Endothelial cell of umbilical vein (primary cell): ENCODE measurements around the gene TMEM273. TPM values are rescaled to one million over a fixed set of nuclear protein-coding genes. Genes with fewer than 3 reads are reported as not detected.

Experiments
- BruUV-seq: library from RNA; stranded (reverse); fragments of 400-500 nt; replicated peaks from 2 replicates; lab custom pipeline; 2021; lab: Mats Ljungman, UMichigan
- CTCF ChIA-PET: fragments of 300-600, 350-600 bp; sonication (Branson Sonifier 250); formaldehyde crosslinking; loops from one replicate; lab custom pipeline; 2021; ENCODE audit warnings: antibody characterized with exemption, inconsistent platforms; lab: Charles Lee
- POLR2A ChIA-PET: fragments of 300-600, 350-600 bp; sonication (Branson Sonifier 250); formaldehyde crosslinking; loops from one replicate; lab custom pipeline; 2021; ENCODE audit warnings: antibody characterized with exemption, inconsistent platforms; lab: Charles Lee
- DNase-seq: peaks from one replicate; pipeline ENCODE4 v3.0.0-alpha.2; 2011; ENCODE audit warnings: low read depth, low spot score
- FAIRE-seq: peaks from 2 replicates; lab custom pipeline; 2011; peaks lifted over from hg19 to GRCh38; lab: Jason Lieb, UNC
- H2AFZ ChIP-seq: 2 replicates; pipeline ENCODE4 v1.6.0; 2012; ENCODE audit warnings: low read depth, low read length, control low read depth, inconsistent platforms
- H3K27ac ChIP-seq: 2 replicates; pipeline ENCODE4 v1.5.1; 2011; ENCODE audit warnings: low read depth, mild to moderate bottlenecking, control low read depth, low read length, moderate library complexity; ENCODE audit not compliant: insufficient read depth
- H3K27me3 ChIP-seq, 2 experiments: 2 replicates each; pipeline versions ENCODE4 v1.6.0 to v1.6.1; 2011; ENCODE audit warnings: low read length in 2 of 2, mixed read lengths in 1 of 2; ENCODE audit not compliant: control insufficient read depth in 2 of 2, insufficient read depth in 2 of 2
- H3K36me3 ChIP-seq, 2 experiments: 2 replicates in 1 of 2; 3 replicates in 1 of 2; pipeline ENCODE4 v1.5.1; 2011; ENCODE audit warnings: low read length in 2 of 2, mild to moderate bottlenecking in 1 of 2, moderate library complexity in 1 of 2; ENCODE audit not compliant: control insufficient read depth in 2 of 2, insufficient read depth in 2 of 2; ENCODE audit errors: extremely low read depth in 1 of 2
- H3K4me1 ChIP-seq: 3 replicates; pipeline ENCODE4 v1.5.1; 2011; ENCODE audit warnings: mild to moderate bottlenecking, low read length; ENCODE audit not compliant: control insufficient read depth, insufficient read depth; ENCODE audit errors: extremely low read depth
- H3K4me2 ChIP-seq: 2 replicates; pipeline ENCODE4 v1.6.1; 2011; ENCODE audit warnings: low read length, control low read depth, mixed read lengths; ENCODE audit not compliant: insufficient read depth
- H3K4me3 ChIP-seq, 3 experiments: fragments of 200-600 bp in 1 of 3; sonication (generic), shearing (Covaris generic) in 1 of 3; replicated peaks in 1 of 3; 2 replicates each; pipeline ENCODE4 v1.5.1; 2011 to 2016; ENCODE audit warnings: control low read depth in 3 of 3, low read length in 3 of 3, mild to moderate bottlenecking in 2 of 3, inconsistent platforms in 1 of 3, low read depth in 1 of 3, moderate library complexity in 1 of 3; ENCODE audit not compliant: insufficient read depth in 1 of 3
- H3K79me2 ChIP-seq: 2 replicates; pipeline ENCODE4 v1.6.0; 2012; ENCODE audit warnings: low read length, inconsistent platforms; ENCODE audit not compliant: control insufficient read depth, insufficient read depth
- H3K9ac ChIP-seq: replicated peaks from 2 replicates; pipeline ENCODE3; 2011; ENCODE audit warnings: low read length, control low read depth; ENCODE audit not compliant: insufficient read depth; ENCODE audit errors: extremely low read depth
- H3K9me1 ChIP-seq: replicated peaks from 3 replicates; pipeline ENCODE4 v1.6.0; 2011; ENCODE audit warnings: mild to moderate bottlenecking, low read length; ENCODE audit not compliant: control insufficient read depth, insufficient read depth; ENCODE audit errors: extremely low read depth
- H3K9me3 ChIP-seq: replicated peaks from 2 replicates; pipeline ENCODE4 v1.5.1; 2012; ENCODE audit warnings: low read length, inconsistent platforms; ENCODE audit not compliant: control insufficient read depth, insufficient read depth
- H4K20me1 ChIP-seq: replicated peaks from 2 replicates; pipeline ENCODE3; 2011; ENCODE audit warnings: mild to moderate bottlenecking, low read length; ENCODE audit not compliant: control insufficient read depth, insufficient read depth; ENCODE audit errors: extremely low read depth
- EZH2 ChIP-seq: IDR thresholded peaks from 2 replicates; pipeline ENCODE4 v1.6.1; 2012; ENCODE audit warnings: borderline replicate concordance, low read depth, mild to moderate bottlenecking, moderate library complexity, low read length, inconsistent platforms; ENCODE audit not compliant: severe bottlenecking
- FOS ChIP-seq: IDR thresholded peaks from 2 replicates; pipeline ENCODE4 v1.6.1; 2011; ENCODE audit warnings: mild to moderate bottlenecking, low read length, moderate library complexity, borderline replicate concordance; ENCODE audit not compliant: insufficient read depth
- GATA2 ChIP-seq: IDR thresholded peaks from 2 replicates; pipeline ENCODE4 v1.7.0; 2011; ENCODE audit warnings: low read depth, mild to moderate bottlenecking, moderate library complexity, mixed read lengths, low read length; ENCODE audit not compliant: insufficient read length, insufficient read depth
- JUN ChIP-seq: IDR thresholded peaks from 2 replicates; pipeline ENCODE4 v1.6.1; 2011; ENCODE audit warnings: borderline replicate concordance, low read depth; ENCODE audit not compliant: insufficient read length, insufficient read depth
- MYC ChIP-seq: IDR thresholded peaks from one replicate; pipeline ENCODE4 v1.6.1; 2011; ENCODE audit warnings: mild to moderate bottlenecking, low read depth, low read length
- POLR2A ChIP-seq: IDR thresholded peaks from 2 replicates; pipeline ENCODE4 v1.6.1; 2012; ENCODE audit warnings: low read depth, mild to moderate bottlenecking, control low read depth, low read length
- POLR2AphosphoS5 ChIP-seq: IDR thresholded peaks from 2 replicates; pipeline ENCODE4 v1.6.1; 2012; ENCODE audit warnings: low read depth, mild to moderate bottlenecking, control low read depth, low read length, moderate library complexity; ENCODE audit not compliant: insufficient read depth
- dilution Hi-C: fragments of 300-500 bp; cut with MboI; formaldehyde crosslinking; loops from one replicate; pipeline ENCODE4 v1.15.0; 2019; ENCODE audit warnings: low sequenced_read_pairs; ENCODE audit not compliant: extremely low pct_ligation_motif_present
- intact Hi-C: fragments of 100-400 bp; cut with micrococcal nuclease; formaldehyde crosslinking; loops from one replicate; pipeline ENCODE4 v1.10.0; 2022
- polyA plus RNA-seq, 4 experiments: library from polyadenylated mRNA; depleted of rRNA in 3 of 4; stranded (reverse) in 3 of 4; unstranded in 1 of 4; fragments of >200 nt; gene quantifications; 2 replicates each; pipeline versions ENCODE4 v1.2.1 to v1.2.3, GENCODE V29; 2011 to 2012; ENCODE audit warnings: missing spikeins in 1 of 4
- total RNA-seq: library from RNA; stranded (reverse); gene quantifications from 2 replicates; pipeline ENCODE4 v1.2.3, GENCODE V29; 2021
- TF ChIP-seq, protein P1 (sequence below), 2 donors: IDR thresholded peaks; 1 replicate in 1 of 2; 2 replicates in 1 of 2; pipeline ENCODE4 v1.5.1; 2011; ENCODE audit warnings: low read length in 2 of 2, mild to moderate bottlenecking in 2 of 2, moderate library complexity in 2 of 2, control low read depth in 1 of 2, inconsistent platforms in 1 of 2, low read depth in 1 of 2; ENCODE audit not compliant: insufficient read depth in 1 of 2; ENCODE audit errors: extremely low read depth in 1 of 2
- TF ChIP-seq, protein P2 (sequence below): IDR thresholded peaks from 2 replicates; pipeline ENCODE4 v1.6.1; 2011; ENCODE audit not compliant: insufficient read depth, insufficient read length

Gene TMEM273
- total and polyA plus RNA-seq, 2 donors (not counting 3 experiments of a cell fraction or from before 2014, with no cell fraction given): 1.9 to 3.7 TPM

DNA sequence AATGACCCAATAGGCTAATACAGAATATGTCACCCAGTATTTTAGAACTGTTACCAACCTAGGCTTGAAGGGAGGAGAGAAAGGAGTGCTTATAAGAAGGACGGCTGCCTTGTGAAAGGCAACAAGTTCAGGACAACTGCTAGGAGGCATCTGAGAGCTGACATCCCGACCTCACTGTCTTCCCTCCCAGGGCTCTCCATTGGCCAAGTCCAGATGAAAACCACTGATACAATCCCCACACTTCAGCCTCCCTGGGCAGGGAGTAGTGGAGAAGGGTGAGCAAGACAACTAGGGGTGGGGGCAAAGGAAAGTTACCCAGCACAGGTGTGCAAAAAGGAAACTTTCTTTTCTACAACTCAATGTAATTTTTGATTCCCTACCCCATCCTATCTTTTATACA is 29.5 kb upstream of the TMEM273 start:
- Histone ChIP-seq H2AFZ (no peak overlapping the region), H3K9me1 (no peaks in the 10 kb centered on the region), H3K9ac (no peak overlapping the region), H3K4me1 (no peaks in the 10 kb centered on the region), H3K27me3 (peaks cover 2 to 9% of the 10 kb centered on the region in 2 experiments), H3K79me2 (no peaks in the 10 kb centered on the region), H3K27ac (no peak overlapping the region), H3K4me3 (no peak overlapping the region), H4K20me1 (no peaks in the 10 kb centered on the region), H3K36me3 (no peaks in the 10 kb centered on the region), H3K4me2 (no peak overlapping the region), H3K9me3 (no peaks in the 10 kb centered on the region)
- CTCF ChIA-PET: no interaction called here
- dilution Hi-C loops (no loop called here), intact Hi-C loops (no loop called here)
- TF ChIP-seq POLR2A: no peak
- no peak for TF ChIP-seq EZH2
- TF ChIP-seq JUN: no peak
- TF ChIP-seq FOS: no peak
- no peak for TF ChIP-seq POLR2AphosphoS5
- TF ChIP-seq, protein P1, sequence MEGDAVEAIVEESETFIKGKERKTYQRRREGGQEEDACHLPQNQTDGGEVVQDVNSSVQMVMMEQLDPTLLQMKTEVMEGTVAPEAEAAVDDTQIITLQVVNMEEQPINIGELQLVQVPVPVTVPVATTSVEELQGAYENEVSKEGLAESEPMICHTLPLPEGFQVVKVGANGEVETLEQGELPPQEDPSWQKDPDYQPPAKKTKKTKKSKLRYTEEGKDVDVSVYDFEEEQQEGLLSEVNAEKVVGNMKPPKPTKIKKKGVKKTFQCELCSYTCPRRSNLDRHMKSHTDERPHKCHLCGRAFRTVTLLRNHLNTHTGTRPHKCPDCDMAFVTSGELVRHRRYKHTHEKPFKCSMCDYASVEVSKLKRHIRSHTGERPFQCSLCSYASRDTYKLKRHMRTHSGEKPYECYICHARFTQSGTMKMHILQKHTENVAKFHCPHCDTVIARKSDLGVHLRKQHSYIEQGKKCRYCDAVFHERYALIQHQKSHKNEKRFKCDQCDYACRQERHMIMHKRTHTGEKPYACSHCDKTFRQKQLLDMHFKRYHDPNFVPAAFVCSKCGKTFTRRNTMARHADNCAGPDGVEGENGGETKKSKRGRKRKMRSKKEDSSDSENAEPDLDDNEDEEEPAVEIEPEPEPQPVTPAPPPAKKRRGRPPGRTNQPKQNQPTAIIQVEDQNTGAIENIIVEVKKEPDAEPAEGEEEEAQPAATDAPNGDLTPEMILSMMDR (IDR thresholded peaks at IDR 0.05; ENCODE audit: extremely low read depth in 1 of 2, insufficient read depth in 1 of 2, low read depth in 1 of 2, low read length in 2 of 2): no peak
- TF ChIP-seq, protein P2, sequence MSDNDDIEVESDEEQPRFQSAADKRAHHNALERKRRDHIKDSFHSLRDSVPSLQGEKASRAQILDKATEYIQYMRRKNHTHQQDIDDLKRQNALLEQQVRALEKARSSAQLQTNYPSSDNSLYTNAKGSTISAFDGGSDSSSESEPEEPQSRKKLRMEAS: no peak
- TF ChIP-seq GATA2: no peak
- no peak for TF ChIP-seq MYC
- DNase-seq: no peak
- no TSS peak for BruUV-seq
- FAIRE-seq: no peak
- POLR2A ChIA-PET: no interaction called here
